ENCODE measurements around the gene TMEM270.
"Not testable (repeated sequence)": the region's sequence is repeated elsewhere in the genome, so short reads cannot be mapped to it uniquely, and the experiment has no call there.

The TMEM270 gene

DNA sequence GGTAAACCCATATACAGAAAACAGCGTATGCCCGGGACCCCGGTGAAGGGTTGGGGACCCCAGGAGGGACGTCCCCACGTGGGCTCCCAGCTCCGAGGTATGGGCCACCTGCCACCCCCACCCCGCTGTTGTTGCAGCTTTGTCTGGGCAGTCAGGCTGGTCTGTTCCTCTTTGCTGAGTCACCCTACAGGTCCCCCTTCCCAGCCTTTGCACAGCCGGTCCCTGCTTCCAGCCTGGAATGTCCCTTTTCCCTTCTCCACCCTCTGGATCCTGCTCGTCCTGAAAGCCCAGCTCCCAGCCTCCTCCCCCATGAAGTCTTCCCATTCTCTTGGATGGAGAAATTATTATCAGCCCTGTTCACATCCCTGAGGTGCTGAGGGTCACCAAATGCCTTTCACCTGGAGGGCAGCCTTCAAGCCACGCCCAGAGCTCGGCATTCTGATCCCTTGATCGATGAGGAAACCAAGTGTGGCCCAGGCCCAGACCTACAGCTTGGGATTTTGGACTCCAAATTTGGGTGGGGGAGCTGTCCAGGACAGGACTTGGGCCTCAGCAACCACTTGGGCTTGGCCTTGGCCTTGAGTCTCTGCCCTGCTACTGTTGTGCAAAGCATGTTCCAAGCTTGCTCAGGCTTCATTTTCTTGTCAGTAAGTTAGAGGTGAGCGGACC lies 27.6 kb upstream of the TMEM270 start:
- no peak for DNase-seq

DNA sequence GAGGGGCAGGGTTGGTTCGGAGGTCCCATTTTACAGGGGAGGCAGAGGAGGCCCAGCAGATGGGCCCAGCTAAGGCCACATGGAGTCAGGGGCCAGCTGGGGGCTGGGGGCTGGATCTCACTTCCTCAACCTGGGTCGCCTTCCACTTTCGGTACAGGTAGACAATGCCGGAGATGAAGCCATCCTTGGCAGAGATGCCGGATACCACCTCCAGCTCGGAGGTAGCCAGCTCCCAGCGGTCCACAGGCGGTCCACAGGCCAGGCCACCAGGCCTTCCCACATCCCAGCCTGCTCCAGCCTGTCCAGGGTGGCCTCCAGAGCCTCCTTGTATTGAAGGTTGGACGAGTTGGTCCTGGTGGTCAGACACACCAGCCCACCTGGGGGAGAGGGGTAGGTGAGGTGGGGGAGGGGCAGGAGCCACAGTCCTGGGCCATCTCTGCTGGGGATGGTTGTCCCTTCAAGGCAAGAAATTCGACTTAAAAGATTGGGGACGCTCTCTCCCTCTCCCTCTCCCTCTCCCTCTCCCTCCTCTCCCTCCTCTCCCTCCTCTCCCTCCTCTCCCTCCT lies 26.2 kb upstream of the TMEM270 start:
- no peak for DNase-seq

DNA sequence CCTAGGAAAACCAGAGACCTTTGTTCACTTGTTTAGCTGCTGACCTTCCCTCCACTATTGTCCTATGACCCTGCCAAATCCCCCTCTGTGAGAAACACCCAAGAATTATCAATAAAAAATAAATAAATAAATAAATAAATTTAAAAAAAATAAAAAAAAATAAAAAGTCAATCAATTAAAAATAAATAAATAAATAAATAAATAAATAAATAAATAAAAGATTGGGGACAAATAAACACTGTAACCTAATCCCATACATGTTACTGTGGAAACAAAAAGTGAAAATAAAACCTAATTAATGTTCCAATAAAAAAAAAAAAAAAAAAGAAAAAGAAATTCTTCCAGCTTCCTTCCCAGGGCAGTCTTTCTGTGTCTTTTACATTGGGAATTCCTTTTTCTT lies 23.8 kb upstream of the TMEM270 start:
- not testable (repeated sequence) for DNase-seq

DNA sequence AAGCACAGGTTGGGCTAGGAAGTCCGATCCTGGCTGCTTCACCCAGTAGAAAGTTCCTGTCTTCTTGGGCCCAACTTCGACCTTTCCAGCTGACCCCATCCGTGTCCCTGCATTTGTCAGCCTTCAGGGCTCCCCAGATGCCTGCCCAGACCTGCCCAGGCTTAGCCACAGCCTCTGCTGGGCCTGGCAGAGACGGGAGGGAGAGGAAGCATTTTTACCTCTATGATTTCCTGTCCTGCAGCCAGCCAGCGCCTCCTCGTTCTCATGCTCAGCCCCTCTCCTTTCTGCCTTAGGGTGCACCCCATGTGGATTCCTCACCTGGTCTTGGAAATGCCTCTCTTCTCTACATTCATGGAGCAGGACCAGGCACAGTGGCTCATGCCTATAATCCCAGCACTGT lies 22.3 kb upstream of the TMEM270 start:
- DNase-seq, result no peak

DNA sequence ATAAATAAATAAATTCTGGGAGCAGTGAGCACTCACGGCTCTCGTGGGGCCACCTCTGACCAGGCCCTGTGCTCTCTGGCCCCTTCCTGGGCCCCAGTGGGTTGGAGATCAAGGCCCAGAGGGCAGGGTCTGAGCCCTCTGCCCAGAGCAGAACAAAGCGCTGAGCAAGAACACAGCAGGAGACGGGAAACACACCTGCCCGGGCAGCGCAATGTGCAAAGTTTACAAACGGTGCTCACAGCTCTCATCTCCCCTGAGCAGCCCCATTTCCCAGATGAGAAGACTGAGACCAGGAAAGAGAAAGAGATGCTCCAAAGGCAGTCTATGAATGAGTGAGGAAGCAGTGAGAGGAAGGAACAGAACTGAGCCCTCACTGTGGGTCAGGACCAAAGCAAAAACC lies 21.7 kb upstream of the TMEM270 start:
- DNase-seq, result no peak

GRCh38 chr7:73839743-73840714 lies 20.9 kb upstream of the TMEM270 start:
- no peak for DNase-seq

DNA sequence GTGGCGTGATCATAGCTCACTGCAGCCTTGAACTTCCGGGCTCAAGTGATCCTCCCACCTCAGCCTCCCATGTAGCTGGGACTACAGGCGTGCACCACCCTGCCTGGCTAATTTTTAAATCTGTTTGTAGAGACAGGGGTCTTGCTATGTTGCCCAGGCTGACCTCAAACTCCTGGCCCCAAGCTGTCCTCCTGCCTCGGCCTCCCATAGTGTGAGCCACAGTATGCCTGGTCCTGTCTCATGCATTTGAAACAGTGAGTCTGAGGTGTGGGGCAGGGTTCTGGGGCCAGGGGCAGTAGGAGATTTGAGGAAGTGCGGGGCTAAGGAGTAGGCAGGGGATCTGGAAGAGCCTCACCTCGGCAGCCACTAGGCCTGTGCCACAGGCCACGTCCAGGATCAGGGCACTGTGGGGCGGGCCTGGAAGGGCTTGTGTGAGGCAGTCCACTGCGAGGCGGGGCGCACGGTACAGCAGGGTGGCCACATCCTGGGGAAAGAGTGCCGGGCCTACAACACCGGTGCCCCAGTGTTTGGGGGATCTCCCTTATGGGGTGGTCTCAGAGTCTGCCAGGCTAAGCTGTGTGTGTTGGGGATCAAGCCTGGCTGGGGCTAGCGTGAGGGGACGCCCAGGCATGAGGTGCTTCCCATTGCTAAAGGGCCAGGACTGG lies 20.1 kb upstream of the TMEM270 start:
- no peak for DNase-seq

DNA sequence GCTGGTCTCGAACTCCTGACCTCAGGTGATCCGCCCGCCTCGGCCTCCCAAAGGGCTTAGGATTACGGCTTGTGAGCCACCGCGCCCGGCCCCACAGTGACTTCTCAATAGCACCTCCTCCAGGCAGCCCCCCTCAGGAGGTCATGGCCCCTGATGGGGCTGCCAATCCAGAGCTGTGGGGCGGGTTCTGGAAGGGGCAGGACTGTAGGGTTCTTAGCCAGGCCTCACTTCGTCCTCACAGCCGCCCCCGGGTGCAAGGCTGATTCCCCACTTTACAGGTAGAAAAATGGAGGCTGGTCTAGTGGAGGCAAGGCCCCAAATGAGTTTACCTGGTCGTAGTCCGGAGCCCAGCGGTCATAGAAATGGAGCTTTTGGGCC lies 19.3 kb upstream of the TMEM270 start:
- DNase-seq, result no peak

DNA sequence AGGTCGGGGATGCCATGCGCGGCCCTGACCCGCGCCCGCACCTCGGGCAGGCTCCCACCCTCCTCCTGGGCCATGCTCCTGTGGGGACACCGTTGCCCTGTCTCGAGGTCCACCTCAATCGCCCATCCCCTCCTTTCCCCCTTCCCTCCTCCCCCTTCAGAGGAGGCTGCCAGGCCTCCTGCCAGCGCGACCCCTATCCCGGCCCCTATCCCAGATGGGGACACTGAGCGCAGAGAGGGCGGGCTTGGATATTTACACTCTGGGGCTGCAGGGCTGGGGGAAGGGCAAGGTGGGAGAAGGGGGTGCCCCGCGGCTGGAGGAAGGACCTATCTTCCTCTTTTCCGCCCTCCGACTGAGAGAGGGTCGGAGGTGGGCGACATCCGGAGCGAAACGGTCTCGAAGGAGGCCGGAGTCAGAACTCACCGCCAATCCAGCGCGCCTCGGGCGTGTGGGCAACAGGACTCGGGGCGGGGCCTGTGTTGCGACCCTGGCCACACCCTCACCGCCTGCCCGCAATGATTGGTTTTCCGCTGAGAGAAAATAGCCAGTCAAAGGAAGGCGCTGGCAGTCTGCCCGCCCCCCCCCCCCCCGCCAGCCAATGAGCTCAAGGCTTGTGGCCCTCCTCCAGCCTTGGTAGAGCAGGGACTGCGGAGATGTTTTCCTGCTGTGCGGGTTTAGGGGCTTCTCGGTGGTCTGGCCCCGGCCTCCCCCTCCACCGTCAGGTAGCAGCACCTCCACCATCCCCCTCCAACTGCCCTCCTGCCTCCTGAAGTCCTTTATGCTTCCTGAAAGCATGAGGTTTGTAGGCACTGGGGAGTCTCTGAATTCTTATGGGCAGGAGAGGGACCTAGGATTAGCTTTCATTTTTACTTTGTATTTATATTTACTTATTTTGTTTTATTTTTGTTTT lies 18.6 kb upstream of the TMEM270 start, which contains the start of gene METTL27:
METTL27 (minus strand) TSS at position 450 of the 910 bp plus-strand sequence; CDS start at position 74, 376 bp downstream.
- peak; percentile 77 to 94 for DNase-seq

DNA sequence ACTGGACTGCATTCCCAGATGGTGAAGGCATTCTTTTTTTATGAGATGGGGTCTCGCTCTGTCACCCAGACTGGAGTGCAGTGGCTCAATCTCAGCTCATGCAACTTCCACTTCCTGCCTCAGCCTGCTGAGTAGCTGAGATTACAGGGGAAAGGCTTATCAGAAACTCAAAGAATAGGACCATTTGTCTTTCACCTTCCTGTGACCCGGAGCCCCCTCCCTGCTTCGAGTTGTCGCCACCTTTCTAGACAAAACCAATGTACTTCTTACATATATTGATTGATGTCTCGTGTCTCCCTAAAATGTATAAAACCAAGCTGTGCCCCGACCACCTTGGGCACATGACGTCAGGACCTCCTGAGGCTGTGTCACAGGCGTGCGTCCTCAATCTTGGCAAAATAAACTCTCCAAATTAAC lies 16.8 kb upstream of the TMEM270 start:
- DNase-seq, result no peak

DNA sequence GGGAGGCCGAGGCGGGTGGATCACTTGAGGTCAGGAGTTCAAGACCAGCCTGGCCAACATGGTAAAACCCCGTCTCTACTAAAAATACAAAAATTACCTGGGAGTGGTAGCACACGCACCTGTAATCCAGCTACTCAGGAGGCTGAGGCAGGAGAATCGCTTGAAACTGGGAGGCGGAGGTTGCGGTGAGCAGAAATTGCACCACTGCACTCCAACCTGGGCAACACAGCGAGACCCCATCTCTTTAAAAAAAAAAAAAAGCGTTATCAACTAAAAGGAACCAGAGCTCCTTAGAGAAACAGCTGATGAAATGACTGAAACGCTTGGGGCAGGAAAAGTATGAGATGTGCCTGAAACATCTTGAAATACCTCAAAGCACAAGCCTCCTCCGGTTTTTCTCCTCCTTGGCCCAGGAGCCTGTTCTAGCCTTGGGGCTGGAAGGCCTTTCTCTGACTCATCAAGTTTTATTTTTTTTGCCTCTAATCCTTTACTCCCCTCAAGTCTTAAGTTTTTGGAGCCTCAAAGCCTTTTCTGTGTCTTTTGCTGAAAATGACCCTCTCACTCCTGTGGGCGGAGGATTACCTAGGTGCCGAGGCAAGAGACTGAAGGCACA lies 16.0 kb upstream of the TMEM270 start:
- DNase-seq, result no peak

DNA sequence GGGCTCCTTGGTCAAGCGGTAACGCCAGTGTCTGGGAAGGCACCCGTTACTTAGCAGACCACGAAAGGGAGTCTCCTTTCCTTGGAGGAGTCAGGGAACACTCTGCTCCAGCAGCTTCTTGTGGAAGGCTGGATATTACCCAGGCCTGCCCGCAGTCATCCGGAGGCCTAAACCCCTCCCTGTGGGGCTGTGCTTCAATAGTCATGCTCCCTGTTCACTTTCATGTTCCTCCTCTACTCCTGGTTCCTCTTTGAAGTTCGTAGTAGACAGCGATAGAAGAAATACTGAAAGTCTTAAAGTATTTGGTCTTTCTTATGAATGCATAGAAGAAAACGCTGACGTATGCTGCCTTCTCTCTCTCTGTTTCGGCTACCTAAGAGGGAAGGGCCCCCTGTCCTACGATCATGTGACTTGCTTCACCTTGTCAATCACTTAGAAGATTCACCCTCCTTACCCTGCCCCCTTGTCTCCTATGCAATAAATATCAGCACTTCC lies 15.2 kb upstream of the TMEM270 start:
- DNase-seq, result not testable (repeated sequence)

DNA sequence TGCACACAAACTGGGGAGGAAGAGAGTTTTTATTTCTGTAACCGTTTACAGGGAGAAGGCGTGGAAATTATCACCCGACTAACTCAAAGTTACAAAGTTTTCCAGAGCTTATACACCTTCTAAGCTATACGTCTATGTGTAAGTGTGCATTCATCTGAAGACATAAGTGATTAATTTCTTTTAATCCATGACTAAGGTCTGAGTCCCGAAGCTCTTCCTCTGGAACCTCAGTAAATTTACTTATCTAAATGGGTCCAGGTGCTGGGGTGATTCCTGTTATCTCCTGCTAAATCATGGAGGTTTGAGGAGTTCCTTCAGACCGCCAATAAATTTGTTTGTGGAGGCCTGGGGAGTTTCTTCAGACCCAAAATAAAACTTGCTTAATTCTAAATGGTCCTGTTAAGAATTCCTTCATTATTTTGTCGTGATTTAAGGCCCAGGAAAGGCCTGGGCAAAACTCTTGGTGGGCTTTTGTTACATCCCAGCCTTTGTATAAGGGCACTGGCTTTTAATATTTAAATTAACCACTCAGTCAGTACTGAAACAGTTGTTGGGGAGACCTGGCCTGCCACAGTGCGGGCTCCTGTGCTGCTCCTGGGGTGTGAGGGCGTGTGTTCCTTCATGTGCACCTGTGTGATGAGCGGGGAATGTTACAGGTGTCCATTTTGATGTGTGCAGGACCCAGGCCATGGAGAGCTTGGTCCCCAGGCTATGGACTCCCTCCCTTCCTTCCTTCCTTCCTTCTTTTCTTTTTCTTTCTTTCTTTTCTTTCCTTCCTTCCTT lies 12.8 kb upstream of the TMEM270 start:
- DNase-seq, result no peak

- DNase-seq, result no peak
Measured at GRCh38 chr7:73850781-73851207, 10.2 kb upstream of the TMEM270 start.

DNA sequence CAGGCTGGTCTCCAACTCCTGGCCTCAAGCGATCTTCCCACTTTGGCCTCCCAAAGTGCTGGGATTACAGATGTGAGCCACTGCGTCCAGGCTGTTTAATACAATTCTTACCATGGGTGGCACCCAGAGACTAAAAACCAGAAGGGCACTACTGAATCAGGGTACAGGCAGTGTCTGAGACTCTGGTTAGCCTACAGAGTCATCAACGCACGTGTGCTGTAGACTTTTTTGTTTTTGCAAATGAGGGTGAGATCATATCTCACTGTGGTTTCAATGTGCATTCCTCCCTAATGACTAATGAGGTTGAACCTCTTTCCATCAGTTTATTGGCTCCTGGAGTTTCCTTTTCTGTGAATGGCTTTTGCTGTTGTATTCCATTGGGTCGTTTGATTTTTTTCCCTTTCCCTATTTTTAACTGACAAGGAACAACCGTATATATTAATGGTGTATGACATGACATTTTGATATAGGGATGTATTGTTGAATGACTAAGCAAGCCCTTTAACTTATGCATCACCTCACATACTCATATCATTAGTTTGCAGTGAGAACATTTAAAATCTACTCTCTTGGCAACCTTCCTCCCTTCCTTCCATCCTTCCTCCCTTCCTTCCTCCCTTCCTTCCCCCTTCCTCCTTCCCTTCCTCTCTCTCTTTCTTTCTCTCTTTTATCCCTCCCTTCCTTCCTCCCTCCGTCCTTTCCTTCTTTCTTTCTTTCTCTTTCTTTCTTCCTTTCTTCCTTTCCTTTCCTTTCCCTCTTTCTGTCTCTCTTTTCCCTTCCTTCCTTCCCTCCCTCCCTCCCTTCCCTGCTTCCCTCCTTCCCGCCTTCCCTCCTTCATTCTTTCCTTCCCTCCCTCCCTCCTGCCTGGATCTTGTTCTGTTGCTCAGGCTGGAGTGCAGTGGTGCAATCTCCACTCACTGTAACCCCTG lies 9.3 kb upstream of the TMEM270 start:
- DNase-seq, result no peak

DNA sequence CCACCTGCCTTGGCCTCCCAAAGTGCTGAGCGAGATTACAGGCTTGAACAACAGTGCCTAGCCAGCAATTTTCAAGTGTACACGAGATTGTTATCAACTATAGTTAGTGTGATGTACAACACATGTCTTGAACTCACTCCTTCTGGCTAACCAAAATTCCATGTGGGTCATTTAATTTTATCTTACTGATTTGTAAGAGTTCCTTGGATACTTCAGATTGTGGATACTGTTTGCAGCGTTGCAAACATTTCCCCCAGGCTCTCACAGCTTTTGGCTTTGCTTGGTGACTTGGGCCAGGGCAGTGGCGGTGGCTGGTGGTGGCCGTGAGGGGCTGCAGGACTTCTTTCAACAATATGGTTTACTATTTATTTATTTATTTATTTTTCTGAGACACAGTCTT lies 8.5 kb upstream of the TMEM270 start:
- DNase-seq, result no peak

DNA sequence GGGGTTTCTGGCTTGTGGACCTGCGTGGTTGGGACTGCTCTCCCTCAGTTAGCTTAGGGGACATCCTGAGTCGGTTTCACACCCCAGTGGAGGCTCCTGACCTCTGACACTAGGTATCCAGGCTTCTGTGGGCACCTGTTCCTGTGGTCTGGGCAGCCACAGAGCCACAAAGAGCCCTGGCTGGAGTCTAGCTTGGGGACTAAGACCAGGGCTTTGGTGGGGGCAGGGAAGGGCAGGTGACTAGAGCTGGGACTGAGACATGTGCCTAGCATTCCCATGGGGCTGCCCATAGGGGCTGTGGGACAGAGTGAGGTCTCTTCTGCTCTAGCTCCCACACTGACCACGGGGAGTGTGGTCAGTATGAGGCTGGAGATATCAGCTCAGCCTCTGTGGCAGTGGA lies 4.0 kb upstream of the TMEM270 start:
- DNase-seq, result no peak

DNA sequence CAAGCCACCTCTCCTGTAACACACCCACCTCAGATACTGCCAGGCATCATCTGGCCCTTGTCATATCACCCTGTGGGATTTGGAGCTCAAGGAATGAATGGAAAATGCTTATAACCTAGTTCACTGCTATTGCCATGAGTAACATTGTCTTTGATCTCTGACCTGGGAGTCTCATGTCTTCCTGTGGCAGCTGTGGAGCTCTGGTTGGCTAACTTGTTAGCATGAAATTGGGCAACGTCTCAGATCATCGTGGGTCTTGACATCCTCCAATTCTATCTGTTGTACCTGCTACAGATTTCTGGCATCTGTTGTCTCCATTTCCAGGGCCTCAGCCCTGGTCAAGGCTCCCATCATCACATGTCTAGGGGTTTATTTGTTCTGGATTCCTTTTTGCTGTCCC lies 2.2 kb upstream of the TMEM270 start:
- no peak for DNase-seq

- DNase-seq, result no peak
Measured at GRCh38 chr7:73861305-73861704, 346 bp downstream of the TMEM270 start.
